Measurements from ENCODE around the gene TCEAL9.

GRCh38 chrX:103373581-103373980 lies 17.3 kb downstream of the TCEAL9 start:
- TF ChIP-seq POLR2A (IDR thresholded peaks at IDR 0.05) (no peak), CTCF (IDR thresholded peaks at IDR 0.05) (no peak)
